Measurements from ENCODE around the gene BPI. TPM values are rescaled to one million over a fixed set of nuclear protein-coding genes. Genes with fewer than 3 reads are reported as not detected.

BPI gene
- polyA plus RNA-seq, 1 of the 3 experiments (the other 2 are of a cell fraction): not detected

GRCh38 chr20:38373231-38373867 is 69.4 kb downstream of the BPI start:
- Histone ChIP-seq H3K79me2 (ENCODE audit: insufficient read depth) (no peaks in the 10 kb centered on the region), H2AFZ (ENCODE audit: low read depth) (no peak overlapping the region), H3K36me3 (replicated peaks in 1 of 2; ENCODE audit: control insufficient read depth in 1 of 2, insufficient read depth in 2 of 2, low read length in 1 of 2) (no peaks in the 10 kb centered on the region), H3K4me1 (ENCODE audit: control insufficient read depth in 1 of 2, insufficient read depth in 2 of 2, low read depth in 1 of 2, low read length in 1 of 2) (no peaks in the 10 kb centered on the region), H4K20me1 (ENCODE audit: insufficient read depth) (no peaks in the 10 kb centered on the region), H3F3A (replicated peaks; ENCODE audit: insufficient read depth) (no peaks in the 10 kb centered on the region), H3K4me2 (no peak overlapping the region), H3K27me3 (ENCODE audit: insufficient read depth) (peaks cover 13% of the 10 kb centered on the region), H3K9me2 (no peaks in the 10 kb centered on the region), H3K4me3 (ENCODE audit: low read depth in 2 of 2, low read length in 1 of 2) (no peak overlapping the region), H3K9me3 (no peaks in the 10 kb centered on the region), H3K27ac (ENCODE audit: low read depth in 2 of 2, low read length in 1 of 2) (no peak overlapping the region), H3K9ac (no peak overlapping the region)
- ChIA-PET CTCF (interaction anchor here (1.0 to 2.8 kb wide), 4 partner anchors 16 to 51 kb away, joined by 3 to 15 read pairs (median 6); no protein-coding TSS in a partner anchor), POLR2A (no interaction called here)
- no peak for TF ChIP-seq RCOR1 (IDR thresholded peaks at IDR 0.05; ENCODE audit: low read length)
- TF ChIP-seq POLR2AphosphoS5 (IDR thresholded peaks at IDR 0.05; ENCODE audit: low read depth, low read length): no peak
- TF ChIP-seq FOSL2 (IDR thresholded peaks at IDR 0.05; ENCODE audit: borderline replicate concordance, low read depth): no peak
- TF ChIP-seq GABPA (IDR thresholded peaks at IDR 0.05; ENCODE audit: low read depth): no peak
- TF ChIP-seq EZH2phosphoT487 (IDR thresholded peaks at IDR 0.05; ENCODE audit: borderline replicate concordance, low read depth): no peak
- TF ChIP-seq EP300 (IDR thresholded peaks at IDR 0.05; ENCODE audit: borderline replicate concordance in 1 of 2, low read depth in 1 of 2, low read length in 1 of 2): no peak
- no peak for TF ChIP-seq ZBTB33 (IDR thresholded peaks at IDR 0.05; ENCODE audit: borderline replicate concordance, low read depth)
- TF ChIP-seq FOXJ3 (CRISPR knock-in tag; IDR thresholded peaks at IDR 0.05): no peak
- TF ChIP-seq CHD2 (IDR thresholded peaks at IDR 0.05; ENCODE audit: low read length, partially characterized antibody): no peak
- TF ChIP-seq ELF1 (IDR thresholded peaks at IDR 0.05): no peak
- no peak for TF ChIP-seq FOXM1 (IDR thresholded peaks at IDR 0.05; ENCODE audit: low read depth)
- TF ChIP-seq RAD21 (IDR thresholded peaks at IDR 0.05; ENCODE audit: low read length): no peak
- TF ChIP-seq TCF12 (IDR thresholded peaks at IDR 0.05): no peak
- no peak for TF ChIP-seq SMC3 (IDR thresholded peaks at IDR 0.05; ENCODE audit: low read depth, low read length)
- TF ChIP-seq TEAD4 (IDR thresholded peaks at IDR 0.05; ENCODE audit: borderline replicate concordance, insufficient read depth): no peak
- TF ChIP-seq YY1 (IDR thresholded peaks at IDR 0.05; ENCODE audit: low read depth): no peak
- no peak for DNase-seq
- 45% methylated on average over 7 of the region's 7 CpGs for WGBS (ENCODE audit: low lambda C conversion rate)

- Histone ChIP-seq H3K27me3 (ENCODE audit: insufficient read depth) (peaks cover 13% of the 10 kb centered on the region), H3K9me2 (no peaks in the 10 kb centered on the region), H3K36me3 (replicated peaks in 1 of 2; ENCODE audit: control insufficient read depth in 1 of 2, insufficient read depth in 2 of 2, low read length in 1 of 2) (no peaks in the 10 kb centered on the region), H3K27ac (ENCODE audit: low read depth in 2 of 2, low read length in 1 of 2) (no peak overlapping the region), H2AFZ (ENCODE audit: low read depth) (no peak overlapping the region), H3K4me3 (ENCODE audit: low read depth in 2 of 2, low read length in 1 of 2) (no peak overlapping the region), H3F3A (replicated peaks; ENCODE audit: insufficient read depth) (no peaks in the 10 kb centered on the region), H3K4me1 (ENCODE audit: control insufficient read depth in 1 of 2, insufficient read depth in 2 of 2, low read depth in 1 of 2, low read length in 1 of 2) (no peaks in the 10 kb centered on the region), H3K9me3 (no peaks in the 10 kb centered on the region), H3K9ac (no peak overlapping the region), H3K79me2 (ENCODE audit: insufficient read depth) (no peaks in the 10 kb centered on the region), H4K20me1 (ENCODE audit: insufficient read depth) (no peaks in the 10 kb centered on the region), H3K4me2 (no peak overlapping the region)
- DNase-seq: no peak
- POLR2A ChIA-PET: no interaction called here
- CTCF ChIA-PET: interaction anchor here (1.0 to 2.8 kb wide), 4 partner anchors 17 to 52 kb away, joined by 3 to 15 read pairs (median 6); no protein-coding TSS in a partner anchor
- 70% methylated on average over 4 of the region's 5 CpGs for WGBS (ENCODE audit: low lambda C conversion rate)
- TF ChIP-seq TCF12 (IDR thresholded peaks at IDR 0.05) (no peak), TAF1 (IDR thresholded peaks at IDR 0.05; ENCODE audit: borderline replicate concordance, low read depth, low read length) (no peak), POLR2AphosphoS5 (IDR thresholded peaks at IDR 0.05; ENCODE audit: low read depth, low read length) (no peak), REST (IDR thresholded peaks at IDR 0.05; ENCODE audit: low read depth, low read length) (no peak), CHD2 (IDR thresholded peaks at IDR 0.05; ENCODE audit: low read length, partially characterized antibody) (no peak), IRF3 (IDR thresholded peaks at IDR 0.05; ENCODE audit: low read depth, low read length) (no peak), SIN3A (IDR thresholded peaks at IDR 0.05; ENCODE audit: borderline replicate concordance, low read depth, low read length) (no peak), EP300 (IDR thresholded peaks at IDR 0.05; ENCODE audit: borderline replicate concordance in 1 of 2, low read depth in 1 of 2, low read length in 1 of 2) (no peak), EZH2phosphoT487 (IDR thresholded peaks at IDR 0.05; ENCODE audit: borderline replicate concordance, low read depth) (no peak), JUND (IDR thresholded peaks at IDR 0.05) (no peak)
These were observed 69.9 kb downstream of the BPI start for GRCh38 chr20:38373898-38374297.

Measured in SK-N-SH (cell line).